HEK293T (cell line): ENCODE measurements around the gene SPESP1.

Experiments
- CTBP1 ChIP-seq: fragments of 450-650 bp; IDR thresholded peaks from 2 replicates; pipeline ENCODE4 v1.6.1; 2016; ENCODE audit warnings: borderline replicate concordance
- ELF4 ChIP-seq: fragments of 450-650 bp; IDR thresholded peaks from 2 replicates; pipeline ENCODE4 v1.6.1; 2017; ENCODE audit warnings: antibody characterized with exemption
- FOXK2 ChIP-seq: fragments of 450-650 bp; IDR thresholded peaks from 2 replicates; pipeline ENCODE4 v1.6.1; 2016; ENCODE audit warnings: mild to moderate bottlenecking
- LEF1 ChIP-seq: fragments of 450-650 bp; IDR thresholded peaks from 2 replicates; pipeline ENCODE4 v1.6.1; 2017; ENCODE audit warnings: mild to moderate bottlenecking, borderline replicate concordance
- SP1 ChIP-seq: fragments of 450-650 bp; IDR thresholded peaks from 2 replicates; pipeline ENCODE4 v1.6.1; 2017
- TARDBP ChIP-seq: fragments of 450-650 bp; IDR thresholded peaks from 2 replicates; pipeline ENCODE4 v1.6.1; 2016

DNA sequence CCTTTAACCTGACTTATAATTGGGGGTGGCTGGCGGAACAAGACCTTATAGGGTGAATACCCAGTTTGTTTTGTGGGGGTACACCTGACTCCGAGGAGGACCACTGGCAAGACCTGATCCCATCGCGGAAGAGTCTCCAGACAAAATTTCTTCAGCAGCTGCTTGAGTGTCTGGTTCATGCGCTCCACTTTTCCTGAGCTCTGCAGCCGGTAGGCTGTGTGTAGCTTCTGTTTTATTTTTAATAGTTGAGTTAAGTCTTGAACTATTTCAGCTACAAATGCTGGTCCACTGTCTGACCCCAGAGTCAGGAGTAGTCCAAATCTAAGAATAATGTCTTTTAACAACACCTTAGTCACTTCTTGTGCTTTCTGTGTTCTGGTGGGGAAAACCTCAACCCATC is 63.0 kb downstream of the SPESP1 start:
- TF ChIP-seq CTBP1 (no peak), SP1 (no peak), FOXK2 (no peak), TARDBP (no peak), ELF4 (no peak), LEF1 (no peak)
